ENCODE data around the gene NMRK1. TPM values are rescaled to one million over a fixed set of nuclear protein-coding genes. Genes with fewer than 3 reads are reported as not detected.

Gene NMRK1
- total and polyA plus RNA-seq, 2 experiments from 2014 or later = 6.2 to 15.8 TPM

- TF ChIP-seq REST (IDR thresholded peaks at IDR 0.05; ENCODE audit: unreplicated experiment) = no peak
- no peak for TF ChIP-seq EZH2 (IDR thresholded peaks at IDR 0.05; ENCODE audit: low read depth, unreplicated experiment)
- TF ChIP-seq CTCF (conservative IDR thresholded peaks at IDR 0.05; ENCODE audit: low read depth in 2 of 2) = no peak
Observed at GRCh38 chr9:75102177-75102790, 14.3 kb upstream of the NMRK1 start (continued).

- no peak overlapping the region for H3K4me3 ChIP-seq
- peaks cover 9% of the 10 kb centered on the region for H3K79me2 ChIP-seq (replicated peaks; ENCODE audit: insufficient read depth)
- H4K20me1 ChIP-seq (replicated peaks; ENCODE audit: insufficient read depth) = peaks cover 3% of the 10 kb centered on the region; the same call in 1 of the 2 replicates
- H3K36me3 ChIP-seq (ENCODE audit: insufficient read depth) = no peaks in the 10 kb centered on the region
- ATAC-seq (peak; percentile 63), DNase-seq (ENCODE audit: low spot score) (peak; percentile 15)
- no peak overlapping the region for H3K4me2 ChIP-seq
- Mint-ChIP-seq H3K4me1 (peaks cover 4% of the 10 kb centered on the region; the same call in 1 of the 3 replicates), H3K27ac (peak overlapping the region; percentile 35; the same call in 1 of the 2 replicates), H3K36me3 (ENCODE audit: low read depth) (no peaks in the 10 kb centered on the region), H3K4me3 (no peak overlapping the region), H3K27me3 (ENCODE audit: insufficient read depth, low read depth, poor library complexity) (peaks cover 5% of the 10 kb centered on the region), H3K9me3 (no peaks in the 10 kb centered on the region)
- H2AFZ ChIP-seq = no peak overlapping the region
- no peaks in the 10 kb centered on the region for H3K9me2 ChIP-seq (ENCODE audit: insufficient read depth)
- no peaks in the 10 kb centered on the region for H3K27me3 ChIP-seq (ENCODE audit: insufficient read depth)
- H3K4me1 ChIP-seq (ENCODE audit: insufficient read depth) = peaks cover 2% of the 10 kb centered on the region; the same call in 1 of the 2 replicates
- H3K27ac ChIP-seq (ENCODE audit: low read depth) = peak overlapping the region; percentile 2; the same call in 1 of the 2 replicates
- no peaks in the 10 kb centered on the region for H3F3A ChIP-seq (replicated peaks; ENCODE audit: low read depth)
- TF ChIP-seq EZH2phosphoT487 (IDR thresholded peaks at IDR 0.05; ENCODE audit: unreplicated experiment) (no peak), REST (IDR thresholded peaks at IDR 0.05; ENCODE audit: unreplicated experiment) (no peak), ZNF114 (CRISPR knock-in tag; IDR thresholded peaks at IDR 0.05) (no peak), CREB1 (CRISPR knock-in tag; IDR thresholded peaks at IDR 0.05; ENCODE audit: low read depth) (no peak)
- TF ChIP-seq, protein P1, sequence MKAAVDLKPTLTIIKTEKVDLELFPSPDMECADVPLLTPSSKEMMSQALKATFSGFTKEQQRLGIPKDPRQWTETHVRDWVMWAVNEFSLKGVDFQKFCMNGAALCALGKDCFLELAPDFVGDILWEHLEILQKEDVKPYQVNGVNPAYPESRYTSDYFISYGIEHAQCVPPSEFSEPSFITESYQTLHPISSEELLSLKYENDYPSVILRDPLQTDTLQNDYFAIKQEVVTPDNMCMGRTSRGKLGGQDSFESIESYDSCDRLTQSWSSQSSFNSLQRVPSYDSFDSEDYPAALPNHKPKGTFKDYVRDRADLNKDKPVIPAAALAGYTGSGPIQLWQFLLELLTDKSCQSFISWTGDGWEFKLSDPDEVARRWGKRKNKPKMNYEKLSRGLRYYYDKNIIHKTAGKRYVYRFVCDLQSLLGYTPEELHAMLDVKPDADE (IDR thresholded peaks at IDR 0.05) = no peak
Observed at GRCh38 chr9:75101004-75101588, 13.1 kb upstream of the NMRK1 start.
